Naive thymus-derived CD4-positive, alpha-beta T cell (primary cell): Measurements from ENCODE around the gene ZNF576. TPM values are rescaled to one million over a fixed set of nuclear protein-coding genes. Genes with fewer than 3 reads are reported as not detected.

Source experiments
- ATAC-seq: fragments of 150-1000 bp; cut with Tn5 transposase; 2 replicates; pipeline ENCODE4 v1.10.0; 2021; ENCODE audit warnings: mild to moderate bottlenecking, moderate library complexity
- CTCF ChIA-PET: fragments of 350-600 bp; sonication (Branson Sonifier 250); formaldehyde crosslinking; loops from one replicate; lab custom pipeline; 2021; ENCODE audit warnings: antibody characterized with exemption; lab: Charles Lee
- POLR2A ChIA-PET: fragments of 350-600 bp; sonication (Branson Sonifier 250); formaldehyde crosslinking; loops from one replicate; lab custom pipeline; 2021; ENCODE audit warnings: antibody characterized with exemption, inconsistent platforms; lab: Charles Lee
- DNase-seq, 9 donors: peaks; one replicate each; pipeline versions ENCODE4 v3.0.0 to v3.0.0-alpha.2; 2020 to 2022; ENCODE audit warnings: mixed read lengths in 1 of 9
- H3K27ac ChIP-seq: one replicate; pipeline ENCODE4 v1.7.0; 2013; ENCODE audit warnings: mild to moderate bottlenecking, low read depth, low read length, moderate library complexity
- H3K27me3 ChIP-seq, 2 donors: one replicate each; pipeline ENCODE4 v1.7.0; 2013; ENCODE audit warnings: low read length in 2 of 2, mild to moderate bottlenecking in 2 of 2, moderate library complexity in 2 of 2; ENCODE audit not compliant: control insufficient read depth in 2 of 2, insufficient read depth in 2 of 2
- H3K36me3 ChIP-seq, 3 experiments: 1 replicate in 2 of 3; 2 replicates in 1 of 3; pipeline ENCODE4 v1.7.0; 2013; ENCODE audit warnings: low read length in 3 of 3, mild to moderate bottlenecking in 3 of 3, moderate library complexity in 1 of 3; ENCODE audit not compliant: insufficient read depth in 3 of 3, control insufficient read depth in 2 of 3
- H3K4me1 ChIP-seq, 2 donors: one replicate each; pipeline ENCODE4 v1.7.0; 2013; ENCODE audit warnings: low read length in 2 of 2, mild to moderate bottlenecking in 2 of 2, moderate library complexity in 1 of 2; ENCODE audit not compliant: control insufficient read depth in 2 of 2, insufficient read depth in 2 of 2
- H3K4me3 ChIP-seq: 2 replicates; pipeline ENCODE4 v1.7.0; 2013; ENCODE audit warnings: mild to moderate bottlenecking, low read length
- H3K9me3 ChIP-seq, 3 experiments: 1 replicate in 2 of 3; 2 replicates in 1 of 3; pipeline ENCODE4 v1.7.0; 2013; ENCODE audit warnings: low read length in 3 of 3; ENCODE audit not compliant: control insufficient read depth in 2 of 3
- H3K27ac Mint-ChIP-seq, 9 donors: one replicate each; pipeline ENCODE4 v1.8.0; 2020 to 2022; ENCODE audit warnings: mixed read lengths in 9 of 9, mild to moderate bottlenecking in 8 of 9, moderate library complexity in 5 of 9, inconsistent platforms in 2 of 9
- H3K27me3 Mint-ChIP-seq, 5 donors: one replicate each; pipeline ENCODE4 v1.8.0; 2021 to 2022; ENCODE audit warnings: mixed read lengths in 5 of 5, mild to moderate bottlenecking in 1 of 5
- H3K36me3 Mint-ChIP-seq, 5 donors: one replicate each; pipeline ENCODE4 v1.8.0; 2020 to 2022; ENCODE audit warnings: mixed read lengths in 5 of 5, mild to moderate bottlenecking in 3 of 5, inconsistent platforms in 1 of 5
- H3K4me1 Mint-ChIP-seq, 7 donors: one replicate each; pipeline ENCODE4 v1.8.0; 2020 to 2022; ENCODE audit warnings: mixed read lengths in 7 of 7, mild to moderate bottlenecking in 3 of 7, inconsistent platforms in 1 of 7
- H3K4me3 Mint-ChIP-seq, 10 donors: one replicate each; pipeline ENCODE4 v1.8.0; 2020 to 2022; ENCODE audit warnings: mild to moderate bottlenecking in 10 of 10, mixed read lengths in 10 of 10, moderate library complexity in 6 of 10, inconsistent platforms in 2 of 10
- H3K9me3 Mint-ChIP-seq, 11 donors: one replicate each; pipeline ENCODE4 v1.8.0; 2020 to 2022; ENCODE audit warnings: mixed read lengths in 11 of 11, mild to moderate bottlenecking in 4 of 11, inconsistent platforms in 1 of 11, moderate library complexity in 1 of 11
- intact Hi-C, 2 donors: fragments of 100-400 bp; cut with micrococcal nuclease; formaldehyde crosslinking; loops; one replicate each; pipeline ENCODE4 v1.15.1; 2023
- polyA plus RNA-seq, 2 donors: library from polyadenylated mRNA; unstranded; fragments of 300-500 nt; fragmentation: Illumina TruSeq; gene quantifications; one replicate each; pipeline ENCODE4 v1.2.3, GENCODE V29; 2021
- total RNA-seq, 6 experiments: library from RNA in 5 of 6; stranded (reverse) in 5 of 6; gene quantifications; 1 replicate in 5 of 6; 2 replicates in 1 of 6; pipeline ENCODE4 v1.2.3 and lab custom pipeline; 2021 to 2026

Gene ZNF576
- total and polyA plus RNA-seq, 7 experiments from 2014 or later = 8.6 to 20.6 (median 15.7) TPM

DNA sequence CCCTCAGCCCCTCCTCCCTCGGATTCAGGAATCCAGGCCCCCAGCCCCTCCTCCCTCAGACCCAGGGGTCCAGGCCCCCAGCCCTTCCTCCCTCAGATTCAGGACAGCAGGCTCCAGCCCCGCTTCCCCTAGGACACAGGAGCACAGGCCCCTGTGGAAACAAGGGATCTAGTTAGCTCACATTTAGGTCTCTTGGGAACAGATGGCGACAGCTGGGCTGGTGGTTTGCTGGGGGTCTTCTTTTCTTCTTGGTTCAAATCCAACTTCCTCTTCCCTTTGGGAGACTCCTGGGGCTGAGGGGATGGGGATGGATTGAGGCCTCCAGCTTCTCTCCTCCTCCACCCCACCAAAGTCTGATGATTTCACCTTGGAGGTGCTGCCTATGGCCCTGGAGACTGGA lies 43.8 kb upstream of the ZNF576 start:
- H3K27me3 ChIP-seq = no peaks in the 10 kb centered on the region
- peaks cover 3 to 8% of the 10 kb centered on the region in 2 donors for H3K4me1 ChIP-seq
- H3K36me3 Mint-ChIP-seq = peaks cover 6 to 46% (median 22%) of the 10 kb centered on the region in 5 donors

DNA sequence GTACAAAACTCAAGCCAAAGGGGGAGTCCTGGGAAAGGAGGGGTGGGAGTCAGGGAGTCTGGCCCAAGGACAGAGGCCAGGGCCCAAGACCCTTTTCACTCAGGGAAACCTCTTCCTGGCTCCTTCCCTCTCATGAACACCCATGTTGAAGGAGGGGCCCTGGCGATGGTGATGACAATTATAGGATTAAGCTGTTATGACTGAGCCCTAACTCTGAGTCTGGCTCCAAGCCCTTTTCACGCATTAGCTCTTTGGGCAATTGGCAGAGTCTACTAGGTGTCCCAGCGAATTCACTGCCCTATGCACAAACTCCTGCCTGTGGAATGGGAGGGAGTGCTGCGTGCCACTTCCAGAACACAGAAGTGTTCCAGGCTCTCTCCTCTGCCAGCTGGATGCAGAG lies 42.7 kb upstream of the ZNF576 start:
- intact Hi-C loops = loop anchor here in 1 of 2 donors (2.0 kb wide), 1 partner anchor 21 kb away; the partner anchor contains the start of gene ZNF575
- H3K36me3 ChIP-seq = peaks cover 3 to 76% (median 8%) of the 10 kb centered on the region in 3 experiments
- Mint-ChIP-seq H3K27ac (peak overlapping the region in 5 of 9 donors; percentile 16 to 72 (median 59)), H3K9me3 (peaks cover 0 to 2% (median 0%) of the 10 kb centered on the region in 11 donors), H3K27me3 (no peaks in the 10 kb centered on the region), H3K36me3 (peaks cover 6 to 46% (median 22%) of the 10 kb centered on the region in 5 donors), H3K4me1 (peaks cover 11 to 26% (median 16%) of the 10 kb centered on the region in 7 donors), H3K4me3 (no peak overlapping the region)
- ChIA-PET CTCF (interaction anchor here (0.6 to 6.7 kb wide), 8 partner anchors 12 to 114 kb away, joined by 3 to 122 read pairs (median 6); partner anchors contain the start of genes IRGQ, ZNF575 and ZNF576), POLR2A (interaction anchor here (1.5 to 3.8 kb wide), 3 partner anchors 17 to 41 kb away, joined by 4 to 30 read pairs (median 5); partner anchors contain the start of gene ZNF575)
- H3K4me1 ChIP-seq = peaks cover 3 to 8% of the 10 kb centered on the region in 2 donors
- peak overlapping the region; percentile 26 for H3K27ac ChIP-seq
- H3K27me3 ChIP-seq = no peaks in the 10 kb centered on the region
- H3K4me3 ChIP-seq = no peak overlapping the region
- DNase-seq (no peak), ATAC-seq (no peak)
- no peaks in the 10 kb centered on the region for H3K9me3 ChIP-seq

More for the DNA sequence above, 43.8 kb upstream of the ZNF576 start:
- ATAC-seq (no peak), DNase-seq (no peak)
- peaks cover 11 to 23% (median 16%) of the 10 kb centered on the region in 7 donors for H3K4me1 Mint-ChIP-seq
- H3K4me3 ChIP-seq = no peak overlapping the region
- ChIA-PET POLR2A (interaction anchor here (2.2 kb wide), 1 partner anchor 42 kb away, joined by 5 read pairs; no protein-coding TSS in a partner anchor), CTCF (interaction anchor here (1.1 to 6.7 kb wide), 3 partner anchors 13 to 43 kb away, joined by 4 to 122 read pairs (median 8); partner anchors contain the start of genes IRGQ, ZNF575 and ZNF576)
- H3K27ac Mint-ChIP-seq = no peak overlapping the region
- intact Hi-C loops = no loop called here
- peaks cover 0 to 2% (median 0%) of the 10 kb centered on the region in 11 donors for H3K9me3 Mint-ChIP-seq
- peaks cover 3 to 72% (median 8%) of the 10 kb centered on the region in 3 experiments for H3K36me3 ChIP-seq
- H3K4me3 Mint-ChIP-seq = no peak overlapping the region
- no peak overlapping the region for H3K27ac ChIP-seq
- H3K27me3 Mint-ChIP-seq = no peaks in the 10 kb centered on the region
- no peaks in the 10 kb centered on the region for H3K9me3 ChIP-seq

DNA sequence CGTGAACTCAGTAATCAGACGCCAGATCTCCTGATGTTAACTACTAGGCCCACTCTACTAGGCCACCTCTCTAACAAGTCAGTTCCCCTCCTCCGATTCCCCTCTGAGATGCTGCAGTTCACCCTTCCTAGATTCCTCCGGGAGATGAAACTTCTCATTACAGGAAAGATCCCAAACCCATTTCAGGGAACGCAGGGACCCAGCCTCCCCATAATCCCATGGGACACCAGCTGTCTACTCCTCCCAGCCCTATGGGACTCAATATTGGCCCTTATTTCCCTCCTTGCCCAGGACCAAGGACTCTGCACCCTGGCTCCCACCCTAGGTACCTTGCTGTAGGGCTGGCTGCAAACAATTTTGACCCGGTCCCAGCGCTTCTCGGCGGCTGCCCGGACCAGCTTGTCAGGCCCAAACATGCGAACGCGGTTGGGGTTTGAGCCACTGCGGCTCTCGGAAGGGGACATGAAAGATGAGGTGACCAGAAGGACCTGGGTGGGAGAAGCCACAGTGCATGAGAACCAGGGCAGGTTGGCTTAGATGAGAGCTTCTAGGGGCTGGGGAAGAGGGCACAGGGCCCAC lies 42.0 kb upstream of the ZNF576 start:
- Histone ChIP-seq H3K27me3 (no peaks in the 10 kb centered on the region), H3K4me1 (peaks cover 3 to 8% of the 10 kb centered on the region in 2 donors), H3K36me3 (peaks cover 3 to 69% (median 8%) of the 10 kb centered on the region in 3 experiments), H3K4me3 (no peak overlapping the region), H3K27ac (peak overlapping the region; percentile 1), H3K9me3 (no peaks in the 10 kb centered on the region)
- H3K4me3 Mint-ChIP-seq = no peak overlapping the region
- intact Hi-C loops = loop anchor here in 1 of 2 donors (2.0 kb wide), 1 partner anchor 22 kb away; the partner anchor contains the start of gene ZNF575
- H3K27me3 Mint-ChIP-seq = no peaks in the 10 kb centered on the region
- no peak for DNase-seq
- CTCF ChIA-PET = interaction anchor here (0.7 to 6.7 kb wide), 15 partner anchors 9 to 255 kb away, joined by 3 to 122 read pairs (median 4); partner anchors contain the start of genes ETHE1, IRGQ, ZNF575 and ZNF576
- peak overlapping the region in 4 of 9 donors; percentile 21 to 61 (median 58) for H3K27ac Mint-ChIP-seq
- POLR2A ChIA-PET = interaction anchor here (1.0 to 3.8 kb wide), 7 partner anchors 15 to 64 kb away, joined by 3 to 30 read pairs (median 5); partner anchors contain the start of genes PINLYP, XRCC1 and ZNF575
- peaks cover 11 to 28% (median 17%) of the 10 kb centered on the region in 7 donors for H3K4me1 Mint-ChIP-seq
- peaks cover 0 to 2% (median 0%) of the 10 kb centered on the region in 11 donors for H3K9me3 Mint-ChIP-seq
- H3K36me3 Mint-ChIP-seq = peaks cover 6 to 45% (median 22%) of the 10 kb centered on the region in 5 donors
- ATAC-seq = no peak

DNA sequence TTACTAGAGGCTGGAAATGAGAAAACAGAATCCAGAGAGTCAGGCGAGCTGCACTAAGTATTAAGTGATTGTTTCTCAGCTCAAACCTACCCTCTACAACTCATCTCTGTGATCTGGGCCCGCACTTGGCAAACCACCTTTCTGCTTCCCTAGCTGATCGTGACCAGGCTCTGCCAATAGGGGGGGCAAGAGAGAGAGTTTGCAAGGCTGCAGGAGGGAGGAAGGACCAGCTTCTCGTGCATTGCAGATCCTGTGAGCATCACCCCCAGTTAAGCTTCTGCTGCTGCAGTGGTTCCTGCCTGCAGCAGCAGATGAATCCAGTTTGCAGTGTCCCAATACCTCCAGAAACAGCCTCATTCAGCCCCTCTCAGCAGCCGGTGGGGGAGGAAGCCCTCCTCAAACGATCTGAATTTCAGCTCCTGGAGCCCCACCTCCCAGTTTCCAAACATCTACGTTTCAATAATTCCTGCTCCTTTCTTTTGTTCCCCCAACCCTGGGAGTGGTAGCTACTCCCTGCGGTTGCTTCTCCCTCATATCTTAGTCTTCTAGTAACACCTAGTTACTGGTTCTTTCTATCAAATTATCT lies 41.1 kb upstream of the ZNF576 start:
- Mint-ChIP-seq H3K4me1 (peaks cover 11 to 32% (median 23%) of the 10 kb centered on the region in 7 donors), H3K36me3 (peaks cover 6 to 44% (median 21%) of the 10 kb centered on the region in 5 donors), H3K9me3 (peaks cover 0 to 2% (median 0%) of the 10 kb centered on the region in 11 donors), H3K27me3 (no peaks in the 10 kb centered on the region), H3K27ac (peak overlapping the region; percentile 44 to 89 (median 58)), H3K4me3 (no peak overlapping the region)
- H3K9me3 ChIP-seq = no peaks in the 10 kb centered on the region
- no peak overlapping the region for H3K4me3 ChIP-seq
- peaks cover 3 to 62% (median 8%) of the 10 kb centered on the region in 3 experiments for H3K36me3 ChIP-seq
- peaks cover 3 to 10% of the 10 kb centered on the region in 2 donors for H3K4me1 ChIP-seq
- POLR2A ChIA-PET = interaction anchor here (0.9 to 3.8 kb wide), 9 partner anchors 9 to 67 kb away, joined by 3 to 30 read pairs (median 4); partner anchors contain the start of genes ETHE1, PINLYP, XRCC1 and ZNF575
- H3K27ac ChIP-seq = peak overlapping the region; percentile 1
- DNase-seq (peak; percentile 59 to 90 (median 84)), ATAC-seq (peak; percentile 98)
- CTCF ChIA-PET = interaction anchor here (0.6 to 6.7 kb wide), 22 partner anchors 10 to 254 kb away, joined by 3 to 122 read pairs (median 4); partner anchors contain the start of genes ETHE1, IRGQ, ZNF575 and ZNF576
- intact Hi-C loops = loop anchor here (1.0 to 2.0 kb wide), 7 partner anchors 20 to 229 kb away; partner anchors contain the start of genes PINLYP (in 2 of the 2), XRCC1 (in 2 of the 2), IRGQ (in 1 of the 2) and ZNF575 (in 1 of the 2)
- no peaks in the 10 kb centered on the region for H3K27me3 ChIP-seq

DNA sequence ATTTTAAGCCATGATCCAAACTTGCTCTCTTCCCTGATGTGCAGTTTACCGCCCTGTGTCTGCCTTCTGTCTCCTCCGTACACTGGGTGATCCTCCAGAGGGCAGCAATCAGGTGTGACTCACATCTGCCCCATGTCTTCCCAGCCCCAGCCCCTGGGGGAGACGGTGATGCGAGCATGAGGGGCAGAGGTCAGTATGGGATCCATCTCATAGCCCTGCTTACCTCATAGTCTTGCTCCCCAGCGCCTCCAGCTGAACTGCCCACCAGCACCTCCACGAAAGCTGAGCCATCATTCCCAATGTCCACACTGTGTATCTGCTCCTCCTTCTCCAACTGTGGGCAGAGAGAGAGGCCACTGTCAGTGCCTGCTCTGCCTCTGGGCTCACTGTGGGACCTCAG lies 35.7 kb upstream of the ZNF576 start:
- Histone ChIP-seq H3K36me3 (peaks cover 0 to 29% (median 0%) of the 10 kb centered on the region in 3 experiments), H3K4me1 (peaks cover 31 to 40% of the 10 kb centered on the region in 2 donors), H3K27me3 (no peaks in the 10 kb centered on the region), H3K9me3 (no peaks in the 10 kb centered on the region), H3K27ac (peak overlapping the region; percentile 79), H3K4me3 (no peak overlapping the region)
- ChIA-PET CTCF (interaction anchor here (0.6 to 1.8 kb wide), 3 partner anchors 28 to 191 kb away, joined by 4 to 11 read pairs (median 4); partner anchors contain the start of genes IRGQ, ZNF575 and ZNF576), POLR2A (interaction anchor here (5.8 kb wide), 1 partner anchor 35 kb away, joined by 46 read pairs; the partner anchor contains the start of genes IRGQ and ZNF576)
- no peak for ATAC-seq
- Mint-ChIP-seq H3K4me3 (peak overlapping the region in 8 of 10 donors; percentile 79 to 97 (median 90)), H3K4me1 (peaks cover 36 to 67% (median 61%) of the 10 kb centered on the region in 7 donors), H3K27ac (peak overlapping the region; percentile 19 to 99 (median 96)), H3K27me3 (no peaks in the 10 kb centered on the region), H3K36me3 (peaks cover 0 to 30% (median 9%) of the 10 kb centered on the region in 5 donors), H3K9me3 (no peaks in the 10 kb centered on the region)
- intact Hi-C loops = no loop called here
- no peak for DNase-seq
